Astrocyte (in vitro differentiated cells and primary cell): ENCODE data around the gene DDX31. TPM values are rescaled to one million over a fixed set of nuclear protein-coding genes. Genes with fewer than 3 reads are reported as not detected.

Source experiments
- DNase-seq: peaks from one replicate; pipeline ENCODE4 v3.0.0-alpha.2; 2010; ENCODE audit warnings: low read depth
- FAIRE-seq: peaks from 2 replicates; lab custom pipeline; 2011; peaks lifted over from hg19 to GRCh38; lab: Jason Lieb, UNC
- H2AFZ ChIP-seq: 2 replicates; pipeline ENCODE4 v1.6.0; 2012; ENCODE audit warnings: low read depth, low read length, inconsistent platforms
- H3K27ac ChIP-seq: 2 replicates; pipeline ENCODE4 v1.5.1; 2011; ENCODE audit warnings: low read depth, low read length, inconsistent platforms
- H3K27me3 ChIP-seq: 2 replicates; pipeline ENCODE4 v1.6.0; 2011; ENCODE audit warnings: low read length, inconsistent platforms; ENCODE audit not compliant: insufficient read depth
- H3K36me3 ChIP-seq: 2 replicates; pipeline ENCODE4 v1.5.1; 2011; ENCODE audit warnings: low read length, inconsistent platforms; ENCODE audit not compliant: insufficient read depth
- H3K4me1 ChIP-seq: 2 replicates; pipeline ENCODE4 v1.5.1; 2011; ENCODE audit warnings: low read length, inconsistent platforms; ENCODE audit not compliant: insufficient read depth
- H3K4me2 ChIP-seq: 2 replicates; pipeline ENCODE4 v1.6.0; 2012; ENCODE audit warnings: low read length, inconsistent platforms
- H3K4me3 ChIP-seq: 2 replicates; pipeline ENCODE4 v1.5.1; 2011; ENCODE audit warnings: low read depth, mild to moderate bottlenecking, low read length, inconsistent platforms; ENCODE audit not compliant: insufficient read depth
- H3K79me2 ChIP-seq: 2 replicates; pipeline ENCODE4 v1.6.0; 2012; ENCODE audit warnings: mild to moderate bottlenecking, low read length, inconsistent platforms; ENCODE audit not compliant: insufficient read depth
- H3K9ac ChIP-seq: 2 replicates; pipeline ENCODE4 v1.6.0; 2012; ENCODE audit warnings: mild to moderate bottlenecking, low read length, inconsistent platforms
- H3K9me3 ChIP-seq: 2 replicates; pipeline ENCODE4 v1.5.1; 2012; ENCODE audit warnings: low read depth, mild to moderate bottlenecking, low read length, inconsistent platforms; ENCODE audit not compliant: insufficient read depth
- H4K20me1 ChIP-seq: 2 replicates; pipeline ENCODE4 v1.6.0; 2012; ENCODE audit warnings: low read length, inconsistent platforms; ENCODE audit not compliant: insufficient read depth
- H3K27ac Mint-ChIP-seq: one replicate; pipeline ENCODE4 v1.8.0; 2021; ENCODE audit warnings: mild to moderate bottlenecking, mixed read lengths; ENCODE audit not compliant: unreplicated experiment
- H3K27me3 Mint-ChIP-seq: one replicate; pipeline ENCODE4 v1.8.0; 2021; ENCODE audit warnings: low read depth, mixed read lengths; ENCODE audit not compliant: unreplicated experiment
- H3K36me3 Mint-ChIP-seq: one replicate; pipeline ENCODE4 v1.8.0; 2021; ENCODE audit warnings: low read depth, mixed read lengths; ENCODE audit not compliant: unreplicated experiment
- H3K4me1 Mint-ChIP-seq: one replicate; pipeline ENCODE4 v1.8.0; 2021; ENCODE audit warnings: low read depth, mixed read lengths; ENCODE audit not compliant: unreplicated experiment
- H3K4me3 Mint-ChIP-seq: one replicate; pipeline ENCODE4 v1.8.0; 2021; ENCODE audit warnings: mild to moderate bottlenecking, moderate library complexity, mixed read lengths; ENCODE audit not compliant: unreplicated experiment
- H3K9me3 Mint-ChIP-seq: one replicate; pipeline ENCODE4 v1.8.0; 2021; ENCODE audit warnings: mild to moderate bottlenecking, mixed read lengths; ENCODE audit not compliant: unreplicated experiment
- EZH2 ChIP-seq: IDR thresholded peaks from 2 replicates; pipeline ENCODE4 v1.6.1; 2012; ENCODE audit warnings: mild to moderate bottlenecking, low read length, inconsistent platforms; ENCODE audit not compliant: insufficient read depth
- total RNA-seq: library from RNA; stranded (reverse); gene quantifications from 2 replicates; pipeline ENCODE4 v1.2.1, GENCODE V29; 2021
- TF ChIP-seq, protein P1 (sequence below): IDR thresholded peaks from 2 replicates; pipeline ENCODE4 v1.5.1; 2011; ENCODE audit warnings: low read depth, mild to moderate bottlenecking, inconsistent platforms, low read length, moderate library complexity; ENCODE audit not compliant: insufficient read depth

Gene DDX31
- total RNA-seq, 1 donor from 2014 or later = 20.5 TPM

GRCh38 chr9:132710333-132710732, 40.5 kb upstream of the DDX31 start:
- H3K4me1 Mint-ChIP-seq = no peaks in the 10 kb centered on the region
- Histone ChIP-seq H3K4me1 (no peaks in the 10 kb centered on the region), H3K27me3 (peaks cover 9% of the 10 kb centered on the region), H3K27ac (no peak overlapping the region), H3K9me3 (no peaks in the 10 kb centered on the region), H3K9ac (no peak overlapping the region), H4K20me1 (no peaks in the 10 kb centered on the region), H3K4me2 (no peak overlapping the region), H2AFZ (no peak overlapping the region), H3K4me3 (no peak overlapping the region), H3K79me2 (no peaks in the 10 kb centered on the region), H3K36me3 (no peaks in the 10 kb centered on the region)
- H3K9me3 Mint-ChIP-seq = peaks cover 2% of the 10 kb centered on the region
- H3K27ac Mint-ChIP-seq = no peak overlapping the region
- H3K36me3 Mint-ChIP-seq = no peaks in the 10 kb centered on the region
- FAIRE-seq (no peak), DNase-seq (no peak)
- H3K27me3 Mint-ChIP-seq = peaks cover 19% of the 10 kb centered on the region
- H3K4me3 Mint-ChIP-seq = no peak overlapping the region
- TF ChIP-seq EZH2 = no peak
- TF ChIP-seq, protein P1, sequence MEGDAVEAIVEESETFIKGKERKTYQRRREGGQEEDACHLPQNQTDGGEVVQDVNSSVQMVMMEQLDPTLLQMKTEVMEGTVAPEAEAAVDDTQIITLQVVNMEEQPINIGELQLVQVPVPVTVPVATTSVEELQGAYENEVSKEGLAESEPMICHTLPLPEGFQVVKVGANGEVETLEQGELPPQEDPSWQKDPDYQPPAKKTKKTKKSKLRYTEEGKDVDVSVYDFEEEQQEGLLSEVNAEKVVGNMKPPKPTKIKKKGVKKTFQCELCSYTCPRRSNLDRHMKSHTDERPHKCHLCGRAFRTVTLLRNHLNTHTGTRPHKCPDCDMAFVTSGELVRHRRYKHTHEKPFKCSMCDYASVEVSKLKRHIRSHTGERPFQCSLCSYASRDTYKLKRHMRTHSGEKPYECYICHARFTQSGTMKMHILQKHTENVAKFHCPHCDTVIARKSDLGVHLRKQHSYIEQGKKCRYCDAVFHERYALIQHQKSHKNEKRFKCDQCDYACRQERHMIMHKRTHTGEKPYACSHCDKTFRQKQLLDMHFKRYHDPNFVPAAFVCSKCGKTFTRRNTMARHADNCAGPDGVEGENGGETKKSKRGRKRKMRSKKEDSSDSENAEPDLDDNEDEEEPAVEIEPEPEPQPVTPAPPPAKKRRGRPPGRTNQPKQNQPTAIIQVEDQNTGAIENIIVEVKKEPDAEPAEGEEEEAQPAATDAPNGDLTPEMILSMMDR = no peak

DNA sequence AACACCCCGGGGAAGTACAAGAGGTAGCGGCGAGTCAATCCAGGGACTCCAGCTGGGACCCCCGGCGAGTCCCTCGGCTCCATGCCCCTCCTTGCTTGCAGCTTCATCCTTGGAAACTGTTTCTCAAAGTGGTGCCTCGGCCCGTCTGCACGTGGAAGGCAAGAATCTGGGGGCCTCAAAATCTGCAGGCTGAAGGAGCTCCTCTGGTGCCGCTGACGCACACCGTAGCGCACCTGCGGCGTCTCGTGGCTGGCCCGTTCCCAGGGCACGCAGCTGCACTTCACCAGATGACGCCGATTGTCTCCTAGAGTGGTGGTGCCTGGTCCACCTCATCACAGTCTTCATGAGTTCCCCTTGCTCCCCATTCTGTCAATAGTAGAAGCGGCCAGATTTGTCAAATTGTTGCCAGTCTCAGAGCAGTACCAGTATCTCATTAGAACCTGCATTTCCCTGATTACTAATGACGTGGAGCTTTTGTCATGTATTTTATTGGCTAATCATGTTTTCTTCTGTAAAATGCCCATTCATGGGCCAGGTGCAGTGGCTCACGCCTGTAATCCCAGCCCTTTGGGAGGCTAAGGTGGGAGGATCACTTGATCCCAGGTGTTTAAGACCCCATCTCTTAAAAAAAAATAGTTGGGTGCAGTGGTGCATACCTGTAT, 39.1 kb upstream of the DDX31 start:
- Mint-ChIP-seq H3K27ac (no peak overlapping the region), H3K27me3 (peaks cover 21% of the 10 kb centered on the region), H3K9me3 (peaks cover 2% of the 10 kb centered on the region), H3K4me3 (no peak overlapping the region), H3K4me1 (no peaks in the 10 kb centered on the region), H3K36me3 (no peaks in the 10 kb centered on the region)
- no peaks in the 10 kb centered on the region for H4K20me1 ChIP-seq
- H3K27me3 ChIP-seq = peaks cover 9% of the 10 kb centered on the region
- TF ChIP-seq EZH2 = no peak
- TF ChIP-seq, protein P1 = no peak
- H3K36me3 ChIP-seq = no peaks in the 10 kb centered on the region
- no peak overlapping the region for H3K27ac ChIP-seq
- no peaks in the 10 kb centered on the region for H3K9me3 ChIP-seq
- FAIRE-seq (no peak), DNase-seq (no peak)
- H3K4me3 ChIP-seq = no peak overlapping the region
- no peak overlapping the region for H3K4me2 ChIP-seq
- H2AFZ ChIP-seq = no peak overlapping the region
- H3K79me2 ChIP-seq = no peaks in the 10 kb centered on the region
- H3K9ac ChIP-seq = no peak overlapping the region
- no peaks in the 10 kb centered on the region for H3K4me1 ChIP-seq

DNA sequence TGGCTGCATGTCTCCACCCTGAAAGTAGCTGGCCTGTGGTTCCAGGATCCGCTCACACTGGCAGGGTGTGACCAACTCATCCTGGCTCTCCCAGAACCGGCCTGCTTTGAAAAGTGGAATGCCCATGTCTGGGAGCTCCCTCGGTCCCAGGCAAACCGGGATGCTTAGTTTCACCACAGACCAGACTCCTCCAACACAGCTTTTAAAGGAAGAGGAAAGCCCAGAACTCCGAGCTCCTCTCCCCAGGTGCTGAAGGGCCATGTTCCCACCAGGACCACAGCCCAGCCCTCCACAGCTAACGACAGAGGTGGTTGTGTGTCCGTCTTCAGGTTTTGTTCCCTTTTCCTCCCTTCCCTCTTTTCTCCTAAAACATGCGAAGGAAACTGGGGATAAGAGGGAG, 38.5 kb upstream of the DDX31 start:
- no peak for FAIRE-seq
- Histone ChIP-seq H3K9me3 (no peaks in the 10 kb centered on the region), H4K20me1 (no peaks in the 10 kb centered on the region), H2AFZ (no peak overlapping the region), H3K4me3 (no peak overlapping the region), H3K4me2 (no peak overlapping the region), H3K27me3 (peaks cover 9% of the 10 kb centered on the region), H3K36me3 (no peaks in the 10 kb centered on the region), H3K27ac (no peak overlapping the region), H3K4me1 (no peaks in the 10 kb centered on the region), H3K9ac (no peak overlapping the region), H3K79me2 (no peaks in the 10 kb centered on the region)
- peaks cover 2% of the 10 kb centered on the region for H3K9me3 Mint-ChIP-seq
- H3K27me3 Mint-ChIP-seq = peaks cover 22% of the 10 kb centered on the region
- H3K36me3 Mint-ChIP-seq = no peaks in the 10 kb centered on the region
- no peak overlapping the region for H3K27ac Mint-ChIP-seq
- TF ChIP-seq, protein P1 = no peak
- TF ChIP-seq EZH2 = no peak
- no peaks in the 10 kb centered on the region for H3K4me1 Mint-ChIP-seq
- no peak for DNase-seq
- H3K4me3 Mint-ChIP-seq = no peak overlapping the region
